Stimulated activated CD4-positive, alpha-beta T cell treated with anti-CD3 and anti-CD28 coated beads, TNF-alpha, amount 100 ng/mL, for 24 hours (primary cell): ENCODE measurements around the gene ITGB3BP.

Experiments
- DNase-seq, 3 experiments: peaks; one replicate each; pipeline ENCODE4 v3.0.0-alpha.2; 2020; ENCODE audit warnings: low read depth in 3 of 3

The ITGB3BP gene

GRCh38 chr1:63418101-63418500, 104.9 kb downstream of the ITGB3BP start:
- no peak for DNase-seq

- DNase-seq = no peak
These were observed 108.2 kb downstream of the ITGB3BP start for GRCh38 chr1:63414691-63415365.

GRCh38 chr1:63413394-63413793, 109.6 kb downstream of the ITGB3BP start:
- DNase-seq = no peak

GRCh38 chr1:63411066-63411465, 112.0 kb downstream of the ITGB3BP start:
- DNase-seq = no peak

GRCh38 chr1:63408331-63408730, 114.7 kb downstream of the ITGB3BP start:
- no peak for DNase-seq

GRCh38 chr1:63407002-63407401, 116.0 kb downstream of the ITGB3BP start:
- DNase-seq = no peak

- no peak for DNase-seq
These were observed 117.0 kb downstream of the ITGB3BP start for GRCh38 chr1:63405987-63406386.

- DNase-seq = no peak
These were observed 118.0 kb downstream of the ITGB3BP start for GRCh38 chr1:63405021-63405420.

- no peak for DNase-seq
These were observed 119.6 kb downstream of the ITGB3BP start for GRCh38 chr1:63403386-63403785.

GRCh38 chr1:63401945-63402344, 121.1 kb downstream of the ITGB3BP start:
- no peak for DNase-seq
